HG02870 (cell line): ENCODE data around the gene GRIK2.
"Not testable (repeated sequence)": the region's sequence is repeated elsewhere in the genome, so short reads cannot be mapped to it uniquely, and the experiment has no call there.

Experiments
- ATAC-seq: cut with Tn5 transposase; IDR thresholded peaks from one replicate; pipeline ENCODE4 v1.9.1; 2021; ENCODE audit warnings: mild to moderate bottlenecking, moderate library complexity; ENCODE audit not compliant: unreplicated experiment

Gene GRIK2

GRCh38 chr6:101393251-101393828 is at the start of gene GRIK2:
GRIK2 (plus strand) TSS chr6:101393708.
- ATAC-seq = no peak

GRCh38 chr6:101344885-101345284 is 48.6 kb upstream of the GRIK2 start:
- no peak for ATAC-seq

- no peak for ATAC-seq
These were observed 44.7 kb upstream of the GRIK2 start for GRCh38 chr6:101348816-101349215.

- not testable (repeated sequence) for ATAC-seq
These were observed 42.9 kb upstream of the GRIK2 start for GRCh38 chr6:101350631-101351030.

- ATAC-seq = no peak
These were observed 42.3 kb upstream of the GRIK2 start for GRCh38 chr6:101351173-101351572.

- no peak for ATAC-seq
These were observed 41.2 kb upstream of the GRIK2 start for GRCh38 chr6:101352316-101352715.

GRCh38 chr6:101365181-101365580 is 28.3 kb upstream of the GRIK2 start:
- no peak for ATAC-seq

- ATAC-seq = no peak
These were observed 13.6 kb upstream of the GRIK2 start for GRCh38 chr6:101379926-101380325.

- ATAC-seq = no peak
These were observed 12.4 kb upstream of the GRIK2 start for GRCh38 chr6:101380897-101381630.

- ATAC-seq = not testable (repeated sequence)
These were observed 9.8 kb upstream of the GRIK2 start for GRCh38 chr6:101383747-101384146.

GRCh38 chr6:101386982-101387381 is 6.5 kb upstream of the GRIK2 start:
- no peak for ATAC-seq

GRCh38 chr6:101391772-101392585 is 1.5 kb upstream of the GRIK2 start:
- ATAC-seq = no peak

GRCh38 chr6:101392586-101393230 is 800 bp upstream of the GRIK2 start:
- ATAC-seq = no peak

GRCh38 chr6:101393829-101394251 is 332 bp downstream of the GRIK2 start:
- ATAC-seq = no peak

GRCh38 chr6:101394936-101395335 is 1.4 kb downstream of the GRIK2 start:
- ATAC-seq = no peak

GRCh38 chr6:101395345-101395744 is 1.8 kb downstream of the GRIK2 start:
- ATAC-seq = no peak

GRCh38 chr6:101396548-101397173 is 3.2 kb downstream of the GRIK2 start:
- ATAC-seq = no peak

GRCh38 chr6:101397199-101397598 is 3.7 kb downstream of the GRIK2 start:
- no peak for ATAC-seq

- no peak for ATAC-seq
These were observed 5.5 kb downstream of the GRIK2 start for GRCh38 chr6:101398716-101399615.
